Heart left ventricle (tissue), 13 donors: ENCODE data around the gene LRRC27.

ENCODE experiments used
- CTCF ChIP-seq, 12 donors: fragments of 200-600 bp; sonication (generic) in 4 of 12; IDR thresholded peaks; one replicate each; pipeline versions ENCODE4 v1.5.0 to v1.8.0; 2018 to 2022; ENCODE audit warnings: antibody characterized with exemption in 12 of 12, mild to moderate bottlenecking in 5 of 12
- POLR2A ChIP-seq, 2 donors: fragments of 450-650 bp; IDR thresholded peaks; one replicate each; pipeline ENCODE4 v1.6.1; 2017; ENCODE audit warnings: antibody characterized with exemption in 2 of 2, mild to moderate bottlenecking in 2 of 2, moderate library complexity in 2 of 2
- donor health status: ischemic (EF 13 %, LVEDD 7.1; RV severe dilation, severe dysfunction).
- donor health status: DM: no; HTN: yes; CAD: no.
- donor health status: DM: no; HTN: no; CAD: no.
- donor health status: ischemic (EF 25% LVEDD 6.9; RV normal size, moderate dysfunction).
- donor health status: ischemic (EF 25% LVEDD 5.7; RV mildly dilated, moderate dysfunction).
- donor health status: ischemic (EF 35%, LVEDD 5.7; RV mildly dilated, moderate dysfunction).
- donor health status: nonischemic (EF 11% LVEDD 7.7; RV severe dilation, severe dysfunction).
- donor health status: DM: yes; HTN: yes; CAD: no.
- donor health status: PGD.
- donor health status: ischemic (EF 29% LVEDD 5.4; RV normal size, mild dysfunction).
- donor health status: nonischemic (EF 23%, LVEDD 6.1; RV moderate dilation, normal function).

- TF ChIP-seq CTCF (IDR thresholded peaks at IDR 0.05) = no peak
- TF ChIP-seq POLR2A (IDR thresholded peaks at IDR 0.05) = no peak
Measured at GRCh38 chr10:132313305-132313704, 18.7 kb upstream of the LRRC27 start.
